ENCODE data around the gene CDH6. TPM values are rescaled to one million over a fixed set of nuclear protein-coding genes. Genes with fewer than 3 reads are reported as not detected.

The CDH6 gene
- total and polyA plus RNA-seq, 10 of the 15 experiments (the other 5 are each of a cell fraction or from before 2014, with no cell fraction given): 0.01 TPM; not detected in 9

DNA sequence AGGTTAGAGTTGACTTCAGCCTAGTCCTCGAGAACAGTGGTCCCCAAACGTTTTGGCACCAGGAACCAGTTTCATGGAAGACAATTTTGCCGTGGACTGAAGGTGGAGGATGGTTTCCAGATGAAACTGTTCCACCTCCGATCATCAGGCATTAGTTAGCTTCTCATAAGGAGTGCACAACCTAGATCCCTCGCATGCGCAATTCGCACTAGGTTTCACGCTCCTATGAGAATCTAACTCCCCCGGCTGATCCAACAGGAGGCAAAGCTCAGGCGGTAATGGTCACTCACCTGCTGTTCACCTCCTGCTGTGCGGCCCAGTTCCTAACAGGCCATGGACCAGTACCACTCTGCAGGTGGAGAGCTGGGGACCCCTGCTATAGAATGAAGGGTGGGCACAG lies 163.6 kb downstream of the CDH6 start (continued):
- TF ChIP-seq NFIC (IDR thresholded peaks at IDR 0.05; ENCODE audit: low read depth, low read length) (no peak), ZNF384 (IDR thresholded peaks at IDR 0.05; ENCODE audit: borderline replicate concordance, low read depth, low read length) (no peak), KDM1A (IDR thresholded peaks at IDR 0.05; ENCODE audit: borderline replicate concordance) (no peak), SMC3 (IDR thresholded peaks at IDR 0.05; ENCODE audit: borderline replicate concordance, low read length) (no peak)

DNA sequence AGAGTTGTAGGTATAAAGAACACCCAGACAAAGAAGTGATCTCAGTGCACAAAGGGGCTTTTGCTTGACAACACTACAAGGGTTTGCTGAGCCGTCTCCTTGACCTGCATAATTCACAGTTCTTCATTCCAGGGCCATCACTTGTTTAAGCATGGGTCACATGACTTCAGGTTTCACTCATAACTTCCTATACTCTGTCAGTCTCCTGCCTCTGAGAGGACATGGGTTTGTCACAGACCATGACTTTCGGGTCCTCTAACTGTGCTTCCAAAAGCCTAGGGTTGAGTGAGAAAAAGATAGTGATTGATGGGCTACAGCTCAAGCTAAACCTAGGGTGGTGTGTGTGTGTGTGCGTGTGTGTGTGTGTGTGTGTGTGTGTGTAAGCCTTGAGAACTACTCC lies 166.4 kb downstream of the CDH6 start:
- TF ChIP-seq, protein P1, sequence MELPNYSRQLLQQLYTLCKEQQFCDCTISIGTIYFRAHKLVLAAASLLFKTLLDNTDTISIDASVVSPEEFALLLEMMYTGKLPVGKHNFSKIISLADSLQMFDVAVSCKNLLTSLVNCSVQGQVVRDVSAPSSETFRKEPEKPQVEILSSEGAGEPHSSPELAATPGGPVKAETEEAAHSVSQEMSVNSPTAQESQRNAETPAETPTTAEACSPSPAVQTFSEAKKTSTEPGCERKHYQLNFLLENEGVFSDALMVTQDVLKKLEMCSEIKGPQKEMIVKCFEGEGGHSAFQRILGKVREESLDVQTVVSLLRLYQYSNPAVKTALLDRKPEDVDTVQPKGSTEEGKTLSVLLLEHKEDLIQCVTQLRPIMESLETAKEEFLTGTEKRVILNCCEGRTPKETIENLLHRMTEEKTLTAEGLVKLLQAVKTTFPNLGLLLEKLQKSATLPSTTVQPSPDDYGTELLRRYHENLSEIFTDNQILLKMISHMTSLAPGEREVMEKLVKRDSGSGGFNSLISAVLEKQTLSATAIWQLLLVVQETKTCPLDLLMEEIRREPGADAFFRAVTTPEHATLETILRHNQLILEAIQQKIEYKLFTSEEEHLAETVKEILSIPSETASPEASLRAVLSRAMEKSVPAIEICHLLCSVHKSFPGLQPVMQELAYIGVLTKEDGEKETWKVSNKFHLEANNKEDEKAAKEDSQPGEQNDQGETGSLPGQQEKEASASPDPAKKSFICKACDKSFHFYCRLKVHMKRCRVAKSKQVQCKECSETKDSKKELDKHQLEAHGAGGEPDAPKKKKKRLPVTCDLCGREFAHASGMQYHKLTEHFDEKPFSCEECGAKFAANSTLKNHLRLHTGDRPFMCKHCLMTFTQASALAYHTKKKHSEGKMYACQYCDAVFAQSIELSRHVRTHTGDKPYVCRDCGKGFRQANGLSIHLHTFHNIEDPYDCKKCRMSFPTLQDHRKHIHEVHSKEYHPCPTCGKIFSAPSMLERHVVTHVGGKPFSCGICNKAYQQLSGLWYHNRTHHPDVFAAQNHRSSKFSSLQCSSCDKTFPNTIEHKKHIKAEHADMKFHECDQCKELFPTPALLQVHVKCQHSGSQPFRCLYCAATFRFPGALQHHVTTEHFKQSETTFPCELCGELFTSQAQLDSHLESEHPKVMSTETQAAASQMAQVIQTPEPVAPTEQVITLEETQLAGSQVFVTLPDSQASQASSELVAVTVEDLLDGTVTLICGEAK (IDR thresholded peaks at IDR 0.05; ENCODE audit: borderline replicate concordance): no peak
- peak in 1 of 2 experiments; percentile 7; a peak in 1 of 4 replicates for TF ChIP-seq BHLHE40 (IDR thresholded peaks at IDR 0.05; ENCODE audit: borderline replicate concordance in 1 of 2, low read depth in 2 of 2, low read length in 1 of 2)
- peak; percentile 33; the same call in 1 of the 2 replicates for TF ChIP-seq RAD51 (IDR thresholded peaks at IDR 0.05)
- H3K4me2 ChIP-seq (ENCODE audit: control insufficient read depth, insufficient read depth): no peak overlapping the region
- no peak overlapping the region for H3K9ac ChIP-seq (ENCODE audit: control insufficient read depth, insufficient read depth, low read length)
- POLR2A ChIA-PET: no interaction called here
- 10% methylated on average over 3 of the region's 3 CpGs for WGBS (ENCODE audit: insufficient coverage, insufficient replicate concordance, low lambda C conversion rate, missing lambda C conversion rate)
- no peak overlapping the region for H3K4me3 ChIP-seq
- no peaks in the 10 kb centered on the region for H3K27me3 ChIP-seq (replicated peaks in 1 of 2; ENCODE audit: control insufficient read depth in 2 of 2, insufficient read depth in 2 of 2, low read length in 1 of 2)
- no peak overlapping the region for H3K27ac ChIP-seq (ENCODE audit: control insufficient read depth, insufficient read depth)
- FAIRE-seq (no peak), ATAC-seq (peak; percentile 36), DNase-seq (ENCODE audit: low read depth, low spot score) (no peak)
- no peak overlapping the region for H2AFZ ChIP-seq (ENCODE audit: control insufficient read depth, low read depth, low read length)
- SMC1A ChIA-PET (ENCODE audit: uncharacterized antibody, unreplicated experiment): interaction anchor here (1.2 kb wide), 1 partner anchor 13 kb away, joined by 3 read pairs; no protein-coding TSS in a partner anchor
- CTCF ChIA-PET: no interaction called here
- no peaks in the 10 kb centered on the region for H3K79me2 ChIP-seq (ENCODE audit: control insufficient read depth, insufficient read depth, low read length)
- RAD21 ChIA-PET (ENCODE audit: unreplicated experiment): no interaction called here
- H3K4me1 ChIP-seq (ENCODE audit: control insufficient read depth, insufficient read depth, low read length): no peaks in the 10 kb centered on the region
- BruUV-seq (replicated peaks): no TSS peak
- H4K20me1 ChIP-seq (ENCODE audit: control insufficient read depth, insufficient read depth): no peaks in the 10 kb centered on the region
- intact Hi-C loops (cut with micrococcal nuclease; ENCODE audit: unreplicated experiment): no loop called here
- H3K36me3 ChIP-seq (ENCODE audit: control insufficient read depth in 2 of 2, insufficient read depth in 2 of 2, low read length in 1 of 2): no peaks in the 10 kb centered on the region
- in situ Hi-C loops (cut with MboI): no loop called here
- no peaks in the 10 kb centered on the region; the same call in 2 of the 3 replicates for H3K9me3 ChIP-seq (replicated peaks; ENCODE audit: control insufficient read depth, insufficient read depth, low read length)
